Dermis microvascular lymphatic vessel endothelial cell (primary cell): ENCODE measurements around the gene PDLIM7. TPM values are rescaled to one million over a fixed set of nuclear protein-coding genes. Genes with fewer than 3 reads are reported as not detected.

ENCODE experiments used
- DNase-seq, 2 donors: peaks; one replicate each; pipeline versions ENCODE4 v3.0.0 to v3.0.0-alpha.2; 2010; ENCODE audit warnings: low read depth in 2 of 2
- total RNA-seq: library from RNA; depleted of rRNA; stranded (reverse); fragments of >200 nt; gene quantifications from 2 replicates; pipeline ENCODE4 v1.2.1, GENCODE V29; 2014

PDLIM7 gene
- total RNA-seq, 1 donor from 2014 or later = 31.5 TPM

DNA sequence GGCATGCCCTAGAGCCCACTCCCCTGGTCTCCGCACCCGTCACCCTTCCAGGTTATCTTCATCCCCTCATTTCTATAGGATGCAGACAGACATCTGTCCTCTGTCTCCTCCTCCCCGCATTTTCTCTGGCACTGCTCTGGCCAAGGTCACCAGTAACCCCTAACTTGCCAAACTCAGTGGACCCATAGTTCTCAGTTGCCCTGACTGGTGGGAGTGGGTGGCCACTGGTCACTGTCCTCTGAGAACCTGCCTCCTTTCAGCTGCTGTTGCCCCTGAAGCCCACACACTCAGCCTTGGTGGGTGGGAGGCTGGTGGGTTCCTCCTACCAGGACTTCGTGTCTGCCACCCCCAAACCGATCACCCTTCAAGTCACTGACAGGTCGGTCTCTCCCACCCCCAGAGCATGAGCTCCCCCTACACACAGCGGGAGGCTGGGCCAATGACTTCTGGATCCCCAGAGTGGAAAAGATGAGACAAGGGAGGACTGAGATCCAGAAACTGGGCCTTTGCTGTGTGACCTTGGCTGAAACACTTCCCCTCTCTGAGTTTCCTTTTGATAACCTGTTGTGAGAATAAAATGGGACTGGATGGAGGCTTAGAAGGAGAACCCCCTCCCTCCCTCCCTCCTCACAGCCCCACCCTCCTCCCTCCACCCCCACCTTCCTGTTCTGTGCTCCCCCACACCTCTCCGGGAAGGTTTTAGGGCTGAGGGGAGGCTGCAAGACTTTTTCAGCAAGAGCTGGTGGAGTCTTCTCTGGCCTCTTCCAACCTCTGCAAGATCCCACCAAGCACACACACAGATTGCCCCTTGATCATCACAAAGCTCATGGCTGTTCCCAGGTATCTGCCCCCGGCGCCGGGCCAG, 21.6 kb downstream of the PDLIM7 start:
- DNase-seq = no peak

DNA sequence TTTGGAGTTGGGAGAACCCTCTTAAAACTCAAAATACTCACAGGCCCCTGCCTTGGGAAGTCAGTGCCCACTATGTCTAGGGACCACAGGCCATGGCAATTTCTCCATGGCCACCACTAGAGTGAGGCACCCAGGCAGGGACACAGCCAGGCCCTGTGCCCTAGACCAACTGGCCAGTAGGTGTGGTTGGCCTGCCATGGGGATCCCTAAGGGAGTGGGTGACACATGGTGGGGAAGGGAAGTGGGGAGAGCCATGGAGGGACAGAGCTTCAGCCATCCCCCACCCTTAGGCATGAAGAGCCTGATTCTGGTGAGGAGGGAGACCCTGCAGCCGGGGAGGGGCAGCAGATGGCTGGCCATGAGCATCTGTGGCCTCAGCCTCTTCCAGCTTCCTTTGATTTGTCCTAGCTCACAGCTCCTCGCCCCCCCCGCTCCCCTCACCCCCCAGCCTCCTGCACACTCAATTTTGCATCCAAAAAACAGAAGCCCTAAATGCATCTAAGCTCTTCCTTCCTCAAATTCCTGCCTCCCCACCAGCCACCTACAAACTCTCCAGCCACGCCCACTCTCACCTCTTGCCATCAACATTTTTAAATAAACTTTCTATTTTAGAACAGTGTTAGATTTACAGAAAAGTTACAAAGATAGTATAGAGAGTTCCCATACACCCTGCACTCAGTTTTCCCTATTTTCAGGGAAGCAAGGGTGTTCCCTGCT, 22.4 kb downstream of the PDLIM7 start:
- no peak for DNase-seq

- DNase-seq = no peak
These were observed 23.4 kb downstream of the PDLIM7 start for GRCh38 chr5:177474002-177474476.

DNA sequence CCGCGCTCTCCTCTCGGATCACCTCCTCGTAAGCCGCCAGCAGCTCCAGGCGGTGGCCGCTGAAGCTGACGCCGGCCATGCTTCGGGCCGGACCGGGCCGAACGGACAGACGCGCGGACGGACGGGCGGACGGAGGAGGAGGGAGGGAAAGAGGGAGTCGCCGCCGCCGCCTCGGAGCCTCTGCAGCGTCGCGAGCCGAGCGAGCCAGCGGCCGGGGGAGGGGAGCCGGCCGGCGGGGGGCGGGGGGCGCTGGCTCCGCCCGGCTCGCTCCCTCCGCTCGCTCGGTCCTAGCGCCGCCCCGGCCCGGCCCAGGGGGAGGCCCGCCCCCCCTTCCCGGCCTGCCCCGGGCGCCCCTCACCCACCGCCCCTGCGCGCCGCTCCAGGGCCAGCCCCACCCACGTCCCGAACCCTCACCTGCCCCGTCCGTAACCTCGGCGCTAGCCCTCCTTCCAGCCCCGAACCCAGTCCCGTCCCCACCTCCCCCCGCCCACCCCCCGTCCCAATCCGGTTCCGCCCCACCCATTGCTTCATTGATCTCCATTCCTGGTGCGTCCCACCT, 23.9 kb downstream of the PDLIM7 start, which contains the start of gene DBN1:
TSS of gene DBN1 (minus strand) at position 192 of the 559 bp plus-strand sequence. CDS start at position 79, 113 bp downstream.
- DNase-seq = peak in 1 of 2 donors; percentile 64

DNA sequence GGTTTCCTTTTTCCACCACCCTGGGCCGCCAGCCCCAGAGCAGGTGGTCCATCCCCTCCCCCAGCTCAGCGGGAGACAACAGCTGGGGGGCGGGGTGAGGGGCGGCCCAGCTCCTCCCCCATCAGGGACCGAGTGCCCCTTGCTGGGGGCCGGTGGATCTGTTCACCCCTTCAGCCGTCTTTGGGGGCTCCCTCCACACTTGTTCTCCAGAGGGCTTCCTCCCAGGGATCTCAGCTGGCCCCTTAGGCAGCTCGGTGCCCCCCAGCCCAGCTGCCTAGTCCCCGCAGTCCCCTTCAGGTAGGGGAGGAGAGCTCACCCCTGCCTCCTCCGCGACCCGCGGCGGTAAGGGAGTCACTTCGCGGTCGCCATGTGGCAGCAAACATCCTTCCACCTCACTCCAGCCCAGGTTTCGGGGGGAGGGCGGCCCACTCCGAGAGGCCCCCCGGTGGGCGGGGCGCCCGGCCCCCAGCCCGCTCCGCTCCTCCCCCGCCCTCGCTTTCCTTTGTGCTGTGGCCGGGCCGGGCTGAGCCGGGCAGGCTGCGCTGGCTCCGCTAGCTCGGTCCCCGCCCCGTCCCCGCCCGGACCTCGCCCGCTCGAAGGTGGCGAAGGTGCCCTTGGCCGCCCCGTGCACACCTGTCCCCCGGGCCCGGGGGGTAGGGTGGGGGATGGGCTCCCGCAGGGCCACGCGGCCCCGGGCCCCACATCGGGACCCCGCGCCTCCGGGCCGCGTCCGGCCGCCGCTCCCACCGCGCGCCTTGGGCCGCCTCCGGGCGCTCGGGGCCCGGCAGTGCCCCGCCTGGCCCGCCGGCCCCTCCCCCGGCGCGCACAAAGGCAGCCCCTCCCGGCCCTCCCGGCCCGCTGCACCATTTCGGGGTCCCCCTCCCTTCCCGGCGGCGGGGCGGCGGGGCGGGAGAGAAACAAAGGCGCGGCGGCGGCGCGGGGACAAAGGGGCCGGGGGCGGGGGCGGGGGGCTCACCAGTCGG, 24.7 kb downstream of the PDLIM7 start:
- DNase-seq = peak in 1 of 2 donors; percentile 57

DNA sequence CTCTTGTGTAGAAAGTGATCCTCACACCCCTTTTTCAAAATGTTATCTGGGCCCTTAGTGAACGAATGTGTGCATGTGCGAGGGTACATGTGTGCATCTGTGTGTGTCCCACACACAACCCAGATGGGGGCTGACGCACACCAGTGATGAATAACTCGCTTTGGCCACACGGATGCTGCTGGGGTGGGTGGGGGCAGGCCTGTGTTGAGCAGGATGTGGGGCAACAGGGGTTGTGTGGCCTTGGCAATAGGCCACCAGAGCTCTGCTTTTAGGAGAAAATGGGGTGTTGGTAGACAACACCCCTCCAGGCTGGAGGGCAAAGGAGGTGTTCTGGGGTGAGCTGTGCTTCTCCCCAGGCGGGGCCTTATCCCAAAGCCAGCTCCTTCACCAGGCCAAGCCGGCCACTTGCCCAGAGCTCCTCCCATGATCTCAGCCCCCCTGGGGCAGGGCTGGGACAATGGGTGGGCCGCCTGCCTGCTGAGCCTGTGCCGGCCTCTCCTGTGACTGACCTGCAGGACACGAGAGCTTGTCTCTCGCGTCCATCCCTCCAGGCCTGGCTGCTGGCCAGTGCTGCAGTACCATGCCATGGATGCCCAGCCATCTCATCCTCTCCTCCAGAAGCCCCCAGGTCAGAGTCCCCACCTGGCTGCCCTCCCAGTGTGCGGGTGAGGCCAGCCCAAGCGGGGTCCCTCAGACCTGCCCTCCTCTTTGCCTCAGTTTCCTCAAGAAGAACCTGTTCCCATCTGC, 25.6 kb downstream of the PDLIM7 start:
- peak in 1 of 2 donors; percentile 31 for DNase-seq

GRCh38 chr5:177470759-177471536, 26.5 kb downstream of the PDLIM7 start:
- no peak for DNase-seq

DNA sequence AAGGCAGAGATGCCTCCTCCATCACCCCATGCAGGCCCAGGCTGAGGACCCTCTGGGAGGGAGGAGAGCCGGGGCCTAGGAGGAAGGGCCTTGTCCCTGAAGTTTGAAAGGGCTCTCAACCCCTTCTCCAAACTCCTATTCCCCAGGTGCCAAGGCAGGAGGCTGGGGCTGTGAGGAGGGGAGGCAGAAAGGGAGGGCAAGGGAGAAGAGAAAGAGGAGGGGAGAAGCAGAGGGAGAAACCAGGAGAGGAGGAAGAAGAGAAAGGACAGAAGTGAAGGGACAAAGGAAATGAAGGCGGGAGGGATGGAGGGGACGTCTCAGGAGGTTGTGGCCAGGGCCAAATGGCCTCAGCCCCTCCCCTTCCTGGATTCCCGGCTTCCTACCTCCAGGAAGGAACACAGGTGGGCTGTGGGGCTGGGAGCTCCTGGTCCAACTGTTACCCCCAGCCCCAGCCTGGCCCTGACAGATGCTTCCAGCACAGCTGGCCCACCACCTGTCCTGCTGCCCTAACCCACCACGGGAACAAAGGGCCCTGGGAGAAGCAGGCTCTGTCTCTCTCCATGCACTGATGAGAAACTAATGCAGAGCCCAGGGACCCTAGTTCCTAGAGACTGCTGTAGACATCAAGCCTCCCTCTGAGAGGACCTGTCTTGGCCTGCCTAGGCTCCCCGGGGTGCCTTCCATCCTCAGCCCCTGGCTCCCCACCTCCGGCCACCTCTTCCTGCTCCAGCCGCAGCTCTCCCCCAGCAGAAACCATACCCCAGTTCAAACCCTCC, 27.5 kb downstream of the PDLIM7 start:
- DNase-seq = no peak

DNA sequence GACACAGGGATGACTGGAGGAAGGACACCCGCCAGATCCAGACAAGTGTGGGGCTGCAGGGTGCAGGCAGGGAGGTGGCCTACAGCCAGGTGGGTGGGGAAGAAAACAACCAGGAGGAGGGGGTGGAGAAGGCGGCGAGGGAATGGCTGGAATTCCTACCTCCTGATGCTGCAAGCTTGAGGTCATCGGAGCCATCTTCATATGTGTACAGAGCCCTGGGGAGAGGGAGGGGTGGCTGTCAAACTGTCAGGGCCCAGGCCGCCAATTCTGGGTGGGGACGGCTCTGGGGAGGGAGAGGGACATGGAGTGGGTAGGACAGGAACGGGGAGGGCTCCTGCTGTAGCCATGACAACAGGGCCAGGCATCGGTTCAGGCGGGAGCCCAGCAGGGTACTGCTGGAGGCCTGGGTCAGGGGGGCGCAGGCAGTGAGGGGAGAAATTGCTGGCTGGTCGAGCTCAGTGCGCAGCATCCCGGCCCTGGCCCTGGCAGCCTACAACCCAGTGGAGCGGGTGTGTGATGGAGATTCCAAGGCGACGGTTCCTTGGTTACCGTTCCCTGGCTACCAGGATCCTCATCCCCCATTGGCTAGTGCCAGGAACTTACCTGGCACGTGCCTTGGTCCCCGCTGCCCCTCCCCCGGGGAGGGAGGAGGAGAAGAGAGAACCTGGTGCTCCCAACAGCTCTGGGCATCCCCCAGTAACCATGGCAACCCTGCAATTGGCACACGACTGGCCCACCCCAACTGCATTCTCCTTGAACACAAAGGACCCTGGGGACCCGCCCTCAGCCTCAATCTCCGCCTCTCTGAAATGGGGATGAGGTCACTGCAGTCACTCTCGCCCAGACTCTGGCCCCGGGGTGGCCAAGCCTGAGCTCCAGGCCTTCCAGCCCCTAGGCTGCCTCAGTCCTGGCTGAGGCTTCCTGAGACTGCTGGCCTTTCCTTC, 28.4 kb downstream of the PDLIM7 start:
- no peak for DNase-seq

GRCh38 chr5:177468329-177468684, 29.1 kb downstream of the PDLIM7 start:
- no peak for DNase-seq

- no peak for DNase-seq
These were observed 30.0 kb downstream of the PDLIM7 start for GRCh38 chr5:177467436-177467835.

DNA sequence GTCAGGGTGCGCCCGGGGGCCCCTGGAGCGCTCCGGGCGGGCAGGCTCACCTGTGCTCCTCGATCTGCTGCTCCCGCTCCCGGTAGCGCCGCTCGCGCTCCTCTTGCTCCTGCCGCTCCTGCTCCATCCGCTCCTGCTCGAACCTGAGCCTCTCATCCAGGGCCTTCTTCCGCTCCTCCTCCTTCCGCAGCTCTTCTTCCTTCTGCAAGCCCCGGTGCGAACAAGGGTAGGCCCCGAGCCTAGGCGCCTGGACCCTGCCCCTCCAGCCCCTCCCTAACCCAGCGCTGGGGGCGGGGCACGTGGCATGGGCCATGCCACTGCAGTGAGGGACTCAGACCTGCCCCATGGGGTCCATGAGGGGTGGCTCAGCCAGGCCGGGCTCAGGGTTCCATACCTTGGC, 30.5 kb downstream of the PDLIM7 start:
- no peak for DNase-seq

DNA sequence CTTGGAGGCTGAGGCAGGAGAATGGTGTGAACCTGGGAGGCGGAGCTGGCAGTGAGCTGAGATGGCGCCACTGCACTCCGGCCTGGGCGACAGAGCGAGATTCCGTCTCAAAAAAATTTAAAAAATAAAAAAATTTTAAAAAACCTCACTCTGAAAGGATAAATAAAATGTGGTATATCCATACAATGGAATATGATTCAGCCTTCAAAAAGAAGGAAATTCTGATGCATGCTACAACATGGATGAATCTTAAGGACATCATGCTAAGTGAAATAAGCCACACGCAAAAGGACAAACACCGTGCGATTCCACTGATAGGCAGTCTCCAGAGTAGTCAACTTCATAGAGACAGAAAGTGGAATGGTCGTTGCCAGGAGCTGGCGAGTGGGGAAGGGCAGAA, 32.4 kb downstream of the PDLIM7 start:
- DNase-seq = no peak

DNA sequence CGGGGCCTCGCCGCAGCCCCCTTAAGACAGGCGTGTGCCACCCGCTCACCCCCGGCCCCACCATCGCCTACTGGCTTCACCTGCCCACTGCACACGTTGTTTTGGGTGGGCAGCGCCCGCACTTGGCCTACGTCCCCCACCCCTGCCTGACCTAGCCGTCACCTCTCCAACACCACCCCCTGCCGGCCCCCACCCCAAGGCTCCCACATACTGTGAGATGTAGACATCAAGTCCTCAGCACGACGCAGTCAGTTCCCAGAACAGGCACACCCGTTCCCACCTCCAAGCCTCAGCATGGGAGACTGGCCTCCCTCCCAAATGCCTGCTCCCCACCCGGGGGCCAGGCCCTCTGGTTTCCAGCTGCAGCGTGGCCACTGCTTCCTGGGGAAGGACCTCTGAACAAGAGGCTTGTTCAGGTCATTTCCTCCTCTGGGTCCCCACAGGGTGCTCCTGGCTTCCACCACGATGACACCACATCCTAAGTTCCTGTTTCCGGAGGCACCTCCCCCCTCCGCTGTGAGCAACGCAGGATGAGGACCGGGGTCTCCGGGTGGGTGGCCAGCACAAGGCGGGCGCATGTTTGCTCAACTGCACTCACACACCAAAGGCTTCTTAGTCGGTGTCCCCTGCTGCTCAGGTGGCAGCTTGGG, 35.3 kb downstream of the PDLIM7 start:
- peak; percentile 79 to 87 for DNase-seq

- DNase-seq = no peak
These were observed 37.4 kb downstream of the PDLIM7 start for GRCh38 chr5:177459819-177460628.

- no peak for DNase-seq
These were observed 38.0 kb downstream of the PDLIM7 start for GRCh38 chr5:177459357-177459756.
